Raji (cell line): ENCODE measurements around the gene ATCAY.

Experiments
- POLR2A ChIP-seq: IDR thresholded peaks from 2 replicates; pipeline ENCODE4 v1.6.1; 2011; ENCODE audit warnings: low read depth, low read length, control low read depth; ENCODE audit not compliant: insufficient read depth

ATCAY gene

DNA sequence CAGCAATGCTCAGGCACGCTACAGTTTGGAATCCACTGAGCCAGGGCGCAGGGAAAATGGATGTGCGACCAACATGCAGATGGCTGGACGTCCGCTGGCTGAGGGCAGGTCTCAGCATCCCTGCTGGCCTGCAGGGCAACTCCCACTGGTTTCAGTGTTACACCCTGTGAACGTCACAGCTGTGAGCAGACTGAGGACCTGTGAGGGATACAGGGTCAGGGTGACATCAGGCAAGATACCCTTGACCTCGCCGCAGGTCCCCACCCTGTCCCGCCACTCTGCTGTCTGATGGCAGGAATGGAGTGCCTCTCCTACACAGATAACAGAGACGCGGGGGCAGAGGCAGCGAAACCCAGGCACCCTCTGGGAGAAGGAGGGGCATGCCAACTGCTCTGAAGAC is 30.7 kb upstream of the ATCAY start:
- no peak for TF ChIP-seq POLR2A

DNA sequence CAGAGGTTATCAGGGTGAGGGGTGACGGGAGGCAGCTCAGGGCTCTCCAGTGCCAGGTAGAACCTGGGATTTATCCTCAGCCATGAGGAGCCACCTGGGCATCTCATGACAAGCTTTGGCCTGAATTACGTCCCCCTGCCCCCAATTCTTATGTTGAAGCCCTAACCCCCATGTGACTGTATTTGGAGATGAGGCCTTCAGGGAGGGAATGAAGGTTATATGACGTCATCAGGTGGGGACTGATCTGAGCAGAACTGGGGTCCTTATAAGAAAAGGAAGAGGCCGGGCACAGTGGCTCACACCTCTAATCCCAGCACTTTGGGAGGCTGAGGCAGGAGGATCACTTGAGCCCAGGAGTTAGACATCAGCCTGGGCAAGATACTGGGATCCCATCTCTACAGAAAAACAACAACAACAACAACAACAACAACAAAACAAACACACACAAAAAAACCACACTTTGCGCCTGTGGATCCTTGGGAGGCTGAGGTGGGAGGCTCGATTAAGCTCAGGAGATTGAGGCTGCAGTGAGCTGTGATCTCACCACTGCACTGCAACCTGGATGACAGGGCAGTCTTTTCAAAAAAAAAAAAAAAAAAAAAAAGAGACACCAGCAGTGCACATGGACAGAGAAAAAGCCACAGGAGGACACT is 30.0 kb upstream of the ATCAY start:
- TF ChIP-seq POLR2A: no peak

DNA sequence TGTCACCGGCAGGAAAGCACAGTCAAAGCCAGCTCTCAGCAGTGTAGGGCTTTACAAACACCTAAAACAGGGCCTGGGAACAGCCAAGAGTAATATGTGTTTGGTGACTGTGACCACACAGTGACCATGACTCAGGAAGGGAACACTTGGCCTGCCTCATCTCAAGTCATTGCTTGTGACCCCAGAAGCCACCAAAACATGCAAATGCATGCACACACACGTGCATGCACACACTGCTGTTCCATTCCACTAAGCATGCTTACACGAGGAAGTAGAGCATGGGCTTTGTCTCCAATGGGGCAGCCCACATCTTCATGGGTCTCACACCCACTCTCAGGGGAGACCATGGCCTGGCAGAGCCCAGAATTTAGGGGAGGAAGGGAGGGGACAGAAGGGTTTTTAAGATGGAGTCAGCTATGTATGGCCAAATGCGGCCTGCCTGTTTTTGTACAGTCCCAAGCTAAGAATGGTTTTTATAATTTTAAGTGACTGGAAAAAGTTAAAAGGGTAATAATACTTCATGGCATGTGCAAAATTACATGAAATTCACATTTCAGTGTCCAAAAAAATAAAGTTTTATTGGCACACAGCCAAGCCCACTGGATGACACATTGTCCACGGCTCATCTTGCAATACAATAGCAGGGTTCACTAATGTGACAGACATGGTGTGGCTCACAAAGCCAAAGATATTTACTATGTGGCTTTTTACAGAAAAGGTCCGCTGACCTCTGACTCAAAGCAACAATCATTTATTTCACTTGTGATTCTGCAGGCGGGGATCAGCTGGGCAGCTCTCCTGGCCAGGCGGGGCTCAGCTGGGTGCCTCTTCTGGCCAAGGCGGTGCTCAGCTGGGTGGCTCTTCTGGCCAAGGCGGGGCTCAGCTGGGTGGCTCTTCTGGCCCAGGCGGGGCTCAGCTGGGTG is 29.0 kb upstream of the ATCAY start:
- no peak for TF ChIP-seq POLR2A

DNA sequence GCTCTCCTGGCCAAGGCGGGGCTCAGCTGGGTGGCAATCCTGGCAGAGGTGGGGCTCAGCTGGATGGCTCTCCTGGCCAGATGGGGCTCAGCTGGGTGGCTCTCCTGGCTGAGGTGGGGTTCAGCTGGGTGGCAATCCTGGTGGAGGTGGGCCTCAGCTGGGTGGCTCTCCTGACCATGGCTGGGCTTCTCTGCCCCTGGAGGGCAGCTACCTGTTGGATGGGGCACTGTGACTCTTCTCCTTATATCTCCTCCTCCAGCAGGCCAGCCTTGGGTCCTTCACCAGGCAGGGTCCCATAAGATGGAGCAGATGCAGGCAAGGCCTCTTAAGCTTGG is 28.3 kb upstream of the ATCAY start:
- no peak for TF ChIP-seq POLR2A

DNA sequence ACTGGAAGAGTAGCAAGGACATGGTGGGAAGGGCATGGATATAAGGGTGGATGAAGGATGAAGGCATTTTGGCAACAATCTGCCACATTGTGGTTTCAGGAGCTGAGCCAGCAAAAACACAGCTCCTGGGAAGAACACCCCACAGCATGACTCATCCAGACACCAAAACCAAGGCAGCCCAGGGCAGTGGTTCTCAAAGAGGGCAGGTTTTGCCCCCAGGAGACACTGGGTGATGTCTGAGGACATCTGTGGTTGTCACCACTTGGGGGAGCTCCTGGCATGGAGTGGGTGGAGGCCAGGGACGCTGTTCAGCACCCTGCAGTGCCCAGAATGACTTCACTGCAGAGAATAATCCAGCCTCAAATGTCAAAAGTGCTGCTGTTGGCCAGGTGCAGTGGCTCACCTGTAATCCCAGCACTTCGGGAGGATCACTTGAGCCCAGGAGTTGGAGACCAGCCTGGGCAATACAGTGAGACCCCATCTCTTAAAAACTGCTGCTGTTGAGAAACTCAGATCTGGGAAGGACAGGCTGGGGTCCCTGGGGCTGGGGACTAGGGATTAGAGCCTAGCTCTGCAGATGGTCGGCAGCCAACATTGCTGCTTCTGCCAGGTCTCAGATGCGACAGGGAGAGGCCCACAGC is 27.8 kb upstream of the ATCAY start:
- TF ChIP-seq POLR2A: no peak

DNA sequence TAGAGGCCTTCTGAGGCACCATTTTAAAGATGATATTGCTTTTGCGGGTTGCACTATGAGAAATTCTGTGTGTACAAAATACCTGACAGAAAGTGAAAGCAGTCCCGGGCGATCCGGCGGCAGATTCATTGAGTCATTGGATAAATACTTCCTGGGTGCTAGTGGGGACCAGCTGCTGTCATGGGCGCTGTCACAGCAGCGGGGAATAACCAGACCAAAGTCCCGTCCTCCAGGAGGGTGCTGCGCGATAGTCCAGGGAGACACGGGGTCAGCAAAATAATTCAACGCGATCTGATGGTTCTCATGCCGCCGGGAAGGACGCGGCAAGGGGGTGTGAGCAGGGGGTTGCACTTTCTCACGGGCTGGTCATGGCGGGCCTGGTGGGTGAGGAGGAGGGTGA is 25.2 kb upstream of the ATCAY start:
- no peak for TF ChIP-seq POLR2A

DNA sequence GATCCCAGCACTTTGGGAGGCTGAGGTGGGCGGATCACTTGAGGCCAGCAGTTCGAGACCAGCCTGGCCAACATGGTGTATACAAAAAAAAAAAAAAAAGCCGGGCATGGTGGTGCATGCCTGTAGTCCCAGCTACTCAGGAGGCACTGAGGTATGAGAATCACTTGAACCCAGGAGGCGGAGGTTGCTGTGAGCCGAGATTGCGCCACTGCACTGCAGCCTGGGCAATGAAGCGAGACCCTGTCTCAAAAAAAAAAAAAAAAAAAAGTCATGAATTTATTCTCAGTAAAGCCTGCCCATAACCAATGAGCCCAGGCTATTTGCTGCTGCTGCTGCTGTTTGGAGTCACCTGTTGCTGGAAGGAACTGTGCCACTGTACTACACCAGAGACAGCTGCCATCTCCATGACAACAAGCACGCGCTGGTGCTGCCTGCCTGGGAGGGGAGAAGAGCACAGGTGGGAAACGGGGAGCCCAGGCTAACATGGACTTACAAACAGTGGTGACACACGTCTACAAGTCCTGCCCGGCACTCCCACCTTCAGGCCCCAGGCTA is 23.0 kb upstream of the ATCAY start:
- TF ChIP-seq POLR2A: no peak

DNA sequence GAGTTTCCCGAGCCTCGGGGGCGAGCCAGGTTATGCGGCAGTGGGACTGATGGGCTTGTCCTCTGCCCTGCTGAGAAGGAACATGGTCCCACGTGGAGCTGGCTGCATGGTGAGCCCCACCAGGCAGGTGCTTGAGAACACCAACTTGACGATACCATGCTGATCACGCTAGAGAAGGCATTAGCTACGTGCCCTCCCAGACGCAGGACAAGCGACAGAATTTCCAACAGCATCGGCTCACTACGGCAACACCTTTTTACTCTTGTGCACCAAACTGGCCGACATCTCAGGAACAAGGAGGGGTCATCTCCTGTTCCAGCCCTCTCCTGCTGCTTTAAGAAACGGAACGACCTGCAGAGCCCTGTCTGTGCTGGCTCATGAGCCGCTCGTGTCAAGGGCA is 20.0 kb upstream of the ATCAY start:
- TF ChIP-seq POLR2A: no peak

DNA sequence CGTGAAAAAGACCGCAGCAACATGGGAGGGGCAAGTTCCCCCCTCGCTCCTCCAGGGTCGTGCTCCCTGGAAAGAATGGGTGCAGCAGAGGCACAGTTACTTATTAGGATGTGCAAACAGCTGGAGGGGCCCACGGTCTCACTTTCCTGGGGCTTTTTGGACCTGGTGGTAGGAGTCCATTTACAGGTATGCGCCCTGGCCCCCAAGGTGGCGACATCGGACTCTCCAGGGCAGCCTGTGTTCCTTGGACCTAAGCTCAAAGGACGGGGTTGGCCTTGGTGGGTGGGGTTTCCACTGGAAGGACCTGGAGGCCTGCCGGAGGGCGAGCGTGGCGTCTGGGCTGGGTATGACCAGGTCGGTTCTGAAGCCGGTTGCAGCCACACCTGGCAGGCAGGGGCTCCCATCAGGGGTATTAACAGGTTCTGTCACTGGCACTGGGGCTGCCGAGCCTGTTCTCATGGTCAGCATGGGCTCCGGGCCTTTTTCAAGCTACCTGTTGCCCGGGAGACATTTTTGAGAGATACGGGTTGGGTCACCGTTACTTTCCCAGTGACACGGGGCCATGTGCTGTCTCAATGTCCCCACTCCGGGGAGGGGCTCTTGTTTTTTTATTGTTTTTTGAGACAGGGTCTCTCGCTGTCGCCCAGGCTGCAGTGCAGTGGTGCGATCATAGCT is 17.5 kb upstream of the ATCAY start:
- TF ChIP-seq POLR2A: no peak

DNA sequence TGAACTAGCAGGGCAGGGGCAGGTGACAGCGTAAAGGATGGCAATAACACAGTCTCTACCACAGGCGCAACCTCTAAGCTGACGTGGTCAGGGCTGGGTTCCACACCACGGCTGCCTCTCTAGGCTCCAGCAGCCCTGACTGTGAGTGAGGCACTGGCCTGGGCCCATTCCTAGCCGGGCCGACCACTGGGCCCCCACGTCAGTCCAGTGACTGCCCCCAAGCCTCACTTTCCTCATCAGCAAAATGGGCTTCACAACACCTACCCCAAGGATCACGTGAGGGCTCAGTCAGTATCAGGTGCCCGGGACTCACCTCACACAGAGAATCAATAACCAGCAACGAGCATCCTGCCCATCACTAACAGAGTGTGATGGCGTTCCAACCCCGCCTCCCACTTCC is 16.8 kb upstream of the ATCAY start:
- no peak for TF ChIP-seq POLR2A

DNA sequence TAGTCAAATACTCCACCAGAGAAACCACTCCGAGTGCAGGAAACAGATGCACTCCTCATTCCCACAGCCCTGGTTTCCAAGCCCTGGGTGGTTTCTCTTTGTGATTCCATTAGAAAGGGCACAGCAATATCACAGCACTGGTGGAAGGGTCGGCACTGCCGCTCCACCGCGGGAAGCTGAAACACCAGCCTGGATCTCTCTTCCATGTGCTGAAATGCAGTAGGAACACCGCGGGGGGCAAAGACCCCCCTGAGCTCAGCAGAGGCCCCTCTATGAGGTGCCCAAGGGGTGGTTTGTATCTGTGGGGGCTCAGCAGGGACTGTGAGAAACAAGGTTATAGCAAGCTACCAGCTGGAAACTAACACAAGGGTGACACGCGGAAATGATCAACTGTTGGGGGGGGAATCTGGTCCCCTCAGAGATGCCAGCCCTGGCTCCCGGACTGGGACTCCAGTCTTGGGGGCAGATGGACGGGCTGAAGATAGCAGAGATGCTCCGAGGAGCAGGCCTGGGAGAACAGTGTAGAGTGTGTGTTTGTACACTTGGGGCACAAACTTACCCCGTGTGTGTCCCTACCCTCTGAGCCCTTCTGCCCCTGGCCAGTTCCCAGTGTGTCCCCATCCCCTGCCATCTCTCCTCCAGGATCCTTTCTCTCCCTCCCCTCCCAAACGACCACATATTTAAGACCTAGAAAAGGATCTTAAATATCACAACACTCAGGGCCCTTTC is 13.4 kb upstream of the ATCAY start:
- no peak for TF ChIP-seq POLR2A

DNA sequence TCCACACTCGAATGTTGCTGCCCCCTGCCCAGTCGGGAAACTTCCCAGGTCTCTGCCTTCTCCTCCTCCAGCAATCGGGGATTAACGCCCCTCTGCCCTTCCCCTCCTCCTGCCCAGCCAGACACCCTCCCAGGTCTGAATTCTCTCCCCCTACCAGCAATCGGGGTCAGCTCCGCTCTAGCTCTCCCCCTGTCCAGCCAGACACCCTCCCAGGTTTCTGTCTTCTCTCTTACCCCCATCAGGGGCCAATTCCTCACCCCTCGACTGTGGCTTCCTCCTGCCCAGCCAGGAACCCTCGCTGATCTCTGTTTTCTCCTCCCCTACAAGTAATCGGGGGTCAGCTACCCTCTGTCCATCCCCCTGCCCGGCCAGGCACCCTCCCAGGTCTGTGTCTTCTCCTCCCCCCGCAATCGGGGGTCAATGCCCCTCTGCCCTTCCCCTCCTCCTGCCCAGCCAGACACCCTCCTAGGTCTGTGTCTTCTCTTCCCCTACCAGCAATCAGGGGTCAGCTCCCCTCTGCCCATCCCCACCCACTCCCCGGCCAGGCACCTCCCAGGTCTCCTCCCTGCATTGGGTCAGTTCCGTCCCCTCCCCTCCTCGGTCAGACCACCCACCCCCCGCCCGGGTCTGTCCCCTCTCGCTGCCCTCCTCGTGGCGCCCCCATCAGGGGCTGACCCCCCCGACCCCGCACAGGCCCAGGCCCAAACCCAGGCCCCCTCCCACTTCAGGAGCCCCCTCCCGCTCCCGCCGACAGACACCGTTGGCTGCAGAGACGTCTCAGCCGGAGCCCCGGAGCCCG is 12.3 kb upstream of the ATCAY start:
- no peak for TF ChIP-seq POLR2A

DNA sequence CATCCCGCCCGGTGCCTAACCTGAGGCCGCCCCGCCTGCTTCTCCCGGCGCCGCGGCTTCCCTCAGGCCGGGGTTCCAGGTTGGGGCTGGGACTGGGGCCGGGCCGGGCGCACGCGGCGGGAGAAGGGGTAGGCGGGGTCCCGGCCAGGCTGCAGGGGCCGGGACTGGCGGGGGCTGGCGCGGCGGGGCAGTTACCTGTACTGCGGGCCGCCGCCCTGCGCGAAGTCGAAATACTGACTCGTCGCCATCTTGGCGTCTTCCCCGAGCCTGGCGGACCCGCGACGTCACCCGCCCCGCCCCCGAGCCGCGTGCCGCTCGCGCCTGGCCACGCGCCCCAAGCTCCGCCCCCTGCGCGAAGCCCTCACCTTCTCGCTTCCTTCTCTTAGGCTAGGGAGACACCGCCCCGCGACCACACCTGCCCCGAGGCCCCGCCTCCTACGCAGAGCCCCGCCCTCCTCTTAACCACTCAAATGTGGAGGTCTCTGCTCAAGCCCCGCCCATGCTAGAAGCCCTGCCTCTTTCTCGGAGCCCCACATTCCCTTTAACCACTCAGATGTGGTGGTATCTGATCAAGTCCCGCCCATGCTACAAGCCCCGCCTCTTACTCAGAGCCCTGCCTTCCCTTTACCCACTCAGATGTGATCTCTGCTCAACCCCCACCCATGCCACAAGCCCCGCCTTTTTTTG is 11.6 kb upstream of the ATCAY start, which contains the start of gene ZFR2:
Gene ZFR2 (minus strand): TSS at position 269 of the 687 bp plus-strand sequence. CDS start 21 bp downstream, at position 248.
- no peak for TF ChIP-seq POLR2A

DNA sequence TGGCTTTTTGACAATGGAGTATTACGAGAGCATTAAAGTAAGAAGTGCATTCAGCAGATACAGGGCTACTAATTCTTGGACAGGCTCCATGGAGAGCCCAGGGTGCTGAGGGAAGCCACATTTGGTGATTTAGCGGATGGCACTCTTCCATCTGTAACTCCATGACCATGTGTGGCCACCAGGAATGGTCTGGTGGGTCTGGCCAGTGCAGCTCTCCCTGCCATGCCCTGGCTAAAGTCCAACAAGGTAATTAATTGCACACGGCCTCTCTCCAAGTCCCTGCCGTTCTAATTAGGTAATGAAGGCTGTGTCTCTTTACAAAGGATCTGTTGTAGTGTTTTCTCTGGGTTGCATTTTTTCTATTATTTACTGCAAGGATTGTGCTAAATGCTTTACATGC is 7.3 kb upstream of the ATCAY start:
- TF ChIP-seq POLR2A: no peak

DNA sequence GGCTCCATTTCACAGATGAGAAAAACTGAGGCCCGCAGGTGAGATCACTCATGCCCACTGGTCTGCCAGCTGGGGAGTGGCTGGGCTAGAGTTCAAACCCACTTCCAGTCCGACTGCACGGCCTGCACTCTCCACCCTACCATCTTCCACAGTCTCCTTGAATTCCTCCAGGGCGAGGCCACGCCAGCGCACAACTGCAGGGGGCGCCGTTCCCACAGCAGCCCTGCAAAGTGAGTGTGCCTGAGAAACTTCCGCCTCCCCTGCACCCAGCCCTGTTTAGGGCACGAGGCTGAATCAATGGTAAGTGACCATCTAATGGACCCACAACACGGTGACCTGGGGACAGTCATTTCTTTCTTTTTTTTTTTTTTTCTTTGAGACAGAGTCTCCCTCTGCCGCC is 829 bp upstream of the ATCAY start:
- TF ChIP-seq POLR2A: no peak
